DOHH2 (cell line): ENCODE data around the gene DIDO1.

ENCODE experiments used
- H3F3A ChIP-seq: fragments of 200-600 bp; sonication (generic), shearing (Covaris generic); 2 replicates; pipeline ENCODE4 v1.6.0; 2016; ENCODE audit warnings: antibody characterized with exemption, mild to moderate bottlenecking; ENCODE audit not compliant: control insufficient read depth, insufficient read depth
- H3K27ac ChIP-seq: fragments of 200-600 bp; sonication (generic); 2 replicates; pipeline ENCODE4 v1.5.1; 2014; ENCODE audit warnings: low read depth, mild to moderate bottlenecking, low read length, moderate library complexity
- H3K27me3 ChIP-seq: fragments of 200-600 bp; sonication (generic); 2 replicates; pipeline ENCODE4 v1.6.1; 2014; ENCODE audit warnings: mild to moderate bottlenecking, low read length, mixed read lengths; ENCODE audit not compliant: control insufficient read depth
- H3K36me3 ChIP-seq: fragments of 200-600 bp; sonication (generic); 2 replicates; pipeline ENCODE4 v1.6.1; 2014; ENCODE audit warnings: mild to moderate bottlenecking, low read length, moderate library complexity, mixed read lengths; ENCODE audit not compliant: control insufficient read depth
- H3K4me1 ChIP-seq: fragments of 200-600 bp; sonication (generic); 2 replicates; pipeline ENCODE4 v1.6.1; 2014; ENCODE audit warnings: mild to moderate bottlenecking, low read length, mixed read lengths; ENCODE audit not compliant: control insufficient read depth
- H3K4me2 ChIP-seq: fragments of 200-600 bp; sonication (generic); 2 replicates; pipeline ENCODE4 v1.6.0; 2014; ENCODE audit warnings: mild to moderate bottlenecking, low read length, moderate library complexity
- H3K4me3 ChIP-seq: fragments of 200-600 bp; sonication (generic); 2 replicates; pipeline ENCODE4 v1.5.1; 2014; ENCODE audit warnings: mild to moderate bottlenecking, low read length, mixed read lengths
- H3K79me2 ChIP-seq: fragments of 200-600 bp; sonication (generic); 2 replicates; pipeline ENCODE4 v1.6.1; 2014; ENCODE audit warnings: mild to moderate bottlenecking, low read length, mixed read lengths; ENCODE audit not compliant: control insufficient read depth
- H3K9me2 ChIP-seq: fragments of 200-600 bp; sonication (generic); replicated peaks from 2 replicates; pipeline ENCODE4 v1.6.1; 2014; ENCODE audit warnings: mild to moderate bottlenecking, low read length, mixed read lengths; ENCODE audit not compliant: control insufficient read depth
- H3K9me3 ChIP-seq: fragments of 200-600 bp; sonication (generic); 2 replicates; pipeline ENCODE4 v1.6.1; 2014; ENCODE audit warnings: antibody characterized with exemption, low read length, mixed read lengths; ENCODE audit not compliant: control insufficient read depth, insufficient read depth
- H4K20me1 ChIP-seq: fragments of 200-600 bp; sonication (generic); 2 replicates; pipeline ENCODE4 v1.6.0; 2014; ENCODE audit warnings: low read depth, mild to moderate bottlenecking, antibody characterized with exemption, low read length, moderate library complexity; ENCODE audit not compliant: control insufficient read depth, insufficient read depth
- EZH2phosphoT487 ChIP-seq: fragments of 200-600 bp; sonication (generic); IDR thresholded peaks from 2 replicates; pipeline ENCODE4 v1.6.1; 2017; ENCODE audit warnings: borderline replicate concordance, mild to moderate bottlenecking, antibody characterized with exemption, low read length, moderate library complexity, mixed read lengths
- TF ChIP-seq, protein P1 (sequence below): fragments of 200-600 bp; sonication (generic); IDR thresholded peaks from one replicate; pipeline ENCODE4 v1.5.1; 2014; ENCODE audit warnings: antibody characterized with exemption, mild to moderate bottlenecking, low read depth, low read length; ENCODE audit not compliant: poor library complexity, severe bottlenecking

DIDO1 gene

GRCh38 chr20:62956387-62957135, 30.3 kb upstream of the DIDO1 start:
- no peak for TF ChIP-seq EZH2phosphoT487
- TF ChIP-seq, protein P1, sequence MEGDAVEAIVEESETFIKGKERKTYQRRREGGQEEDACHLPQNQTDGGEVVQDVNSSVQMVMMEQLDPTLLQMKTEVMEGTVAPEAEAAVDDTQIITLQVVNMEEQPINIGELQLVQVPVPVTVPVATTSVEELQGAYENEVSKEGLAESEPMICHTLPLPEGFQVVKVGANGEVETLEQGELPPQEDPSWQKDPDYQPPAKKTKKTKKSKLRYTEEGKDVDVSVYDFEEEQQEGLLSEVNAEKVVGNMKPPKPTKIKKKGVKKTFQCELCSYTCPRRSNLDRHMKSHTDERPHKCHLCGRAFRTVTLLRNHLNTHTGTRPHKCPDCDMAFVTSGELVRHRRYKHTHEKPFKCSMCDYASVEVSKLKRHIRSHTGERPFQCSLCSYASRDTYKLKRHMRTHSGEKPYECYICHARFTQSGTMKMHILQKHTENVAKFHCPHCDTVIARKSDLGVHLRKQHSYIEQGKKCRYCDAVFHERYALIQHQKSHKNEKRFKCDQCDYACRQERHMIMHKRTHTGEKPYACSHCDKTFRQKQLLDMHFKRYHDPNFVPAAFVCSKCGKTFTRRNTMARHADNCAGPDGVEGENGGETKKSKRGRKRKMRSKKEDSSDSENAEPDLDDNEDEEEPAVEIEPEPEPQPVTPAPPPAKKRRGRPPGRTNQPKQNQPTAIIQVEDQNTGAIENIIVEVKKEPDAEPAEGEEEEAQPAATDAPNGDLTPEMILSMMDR, result no peak
- Histone ChIP-seq H3K4me3 (no peak overlapping the region), H3K4me2 (no peak overlapping the region), H4K20me1 (peaks cover 9% of the 10 kb centered on the region; the same call in 1 of the 2 replicates), H3K27ac (no peak overlapping the region), H3K9me3 (no peaks in the 10 kb centered on the region), H3K79me2 (peaks cover 49% of the 10 kb centered on the region), H3F3A (peaks cover 16% of the 10 kb centered on the region), H3K9me2 (no peaks in the 10 kb centered on the region), H3K27me3 (no peaks in the 10 kb centered on the region), H3K36me3 (peaks cover 55% of the 10 kb centered on the region), H3K4me1 (peaks cover 37% of the 10 kb centered on the region)

GRCh38 chr20:62955519-62956386, 29.4 kb upstream of the DIDO1 start:
- H3K27ac ChIP-seq, result no peak overlapping the region
- H3K9me2 ChIP-seq, result no peaks in the 10 kb centered on the region
- H3K9me3 ChIP-seq, result no peaks in the 10 kb centered on the region
- peaks cover 52% of the 10 kb centered on the region for H3K36me3 ChIP-seq
- TF ChIP-seq, protein P1, result no peak
- TF ChIP-seq EZH2phosphoT487, result no peak
- H3K4me2 ChIP-seq, result peak overlapping the region; percentile 10; the same call in 1 of the 2 replicates
- H3K4me1 ChIP-seq, result peaks cover 37% of the 10 kb centered on the region
- no peaks in the 10 kb centered on the region for H3K27me3 ChIP-seq
- H4K20me1 ChIP-seq, result peaks cover 9% of the 10 kb centered on the region; the same call in 1 of the 2 replicates
- H3K4me3 ChIP-seq, result no peak overlapping the region
- peaks cover 49% of the 10 kb centered on the region for H3K79me2 ChIP-seq
- peaks cover 19% of the 10 kb centered on the region for H3F3A ChIP-seq

- Histone ChIP-seq H4K20me1 (peaks cover 9% of the 10 kb centered on the region; the same call in 1 of the 2 replicates), H3K36me3 (peaks cover 55% of the 10 kb centered on the region), H3F3A (peaks cover 19% of the 10 kb centered on the region), H3K9me2 (no peaks in the 10 kb centered on the region), H3K27ac (peak overlapping the region; percentile 91), H3K4me2 (peak overlapping the region; percentile 99), H3K4me3 (peak overlapping the region; percentile 86), H3K27me3 (no peaks in the 10 kb centered on the region), H3K9me3 (peaks cover 1% of the 10 kb centered on the region; the same call in 1 of the 2 replicates), H3K4me1 (peaks cover 37% of the 10 kb centered on the region), H3K79me2 (peaks cover 53% of the 10 kb centered on the region)
- TF ChIP-seq EZH2phosphoT487, result no peak
- TF ChIP-seq, protein P1, result no peak
These were observed 27.8 kb upstream of the DIDO1 start for GRCh38 chr20:62953839-62954703.
